ENCODE data around the gene PIH1D1. TPM values are rescaled to one million over a fixed set of nuclear protein-coding genes. Genes with fewer than 3 reads are reported as not detected.

The PIH1D1 gene
- total RNA-seq, 2 experiments from 2014 or later = 145 to 151 TPM

DNA sequence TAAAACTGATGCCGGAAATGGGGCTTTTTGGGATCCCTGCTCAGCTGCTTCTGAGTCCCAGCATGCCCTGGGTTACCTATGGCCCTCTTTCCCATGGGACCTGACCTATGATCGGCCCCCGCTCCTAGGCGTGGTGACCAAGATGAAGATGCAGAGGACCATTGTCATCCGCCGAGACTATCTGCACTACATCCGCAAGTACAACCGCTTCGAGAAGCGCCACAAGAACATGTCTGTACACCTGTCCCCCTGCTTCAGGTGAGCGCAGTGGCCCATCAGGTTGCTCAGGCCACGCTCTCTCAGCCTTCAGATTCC is 46.1 kb upstream of the PIH1D1 start:
- peak overlapping the region; percentile 99 for H3K4me3 Mint-ChIP-seq
- Histone ChIP-seq H3K4me1 (ENCODE audit: insufficient read depth, low read length) (peaks cover 77% of the 10 kb centered on the region), H3K9me3 (ENCODE audit: control insufficient read depth in 1 of 2, insufficient read depth in 1 of 2, low read length in 2 of 2) (peaks cover 0 to 7% of the 10 kb centered on the region in 2 experiments), H3K4me3 (ENCODE audit: low read length) (peak overlapping the region; percentile 99), H3K27me3 (ENCODE audit: control insufficient read depth in 1 of 2, insufficient read depth in 2 of 2, low read length in 2 of 2) (no peaks in the 10 kb centered on the region), H3K27ac (ENCODE audit: low read depth in 1 of 2, low read length in 2 of 2) (peak overlapping the region; percentile 94 to 96), H3K36me3 (ENCODE audit: insufficient read depth, low read length) (peaks cover 37% of the 10 kb centered on the region)
- H3K27me3 Mint-ChIP-seq = no peaks in the 10 kb centered on the region
- peaks cover 70% of the 10 kb centered on the region for H3K4me1 Mint-ChIP-seq (ENCODE audit: low read depth)
- H3K27ac Mint-ChIP-seq = peak overlapping the region; percentile 98
- no peaks in the 10 kb centered on the region for H3K9me3 Mint-ChIP-seq
- ChIA-PET POLR2A (interaction anchor here (0.8 to 5.2 kb wide), 3 partner anchors 28 to 143 kb away, joined by 3 to 45 read pairs (median 25); partner anchors contain the start of genes RRAS and SCAF1), CTCF (interaction anchor here (1.5 to 1.9 kb wide), 3 partner anchors 10 to 73 kb away, joined by 4 to 6 read pairs (median 5); no protein-coding TSS in a partner anchor)
- H3K36me3 Mint-ChIP-seq (ENCODE audit: low read depth) = peaks cover 62% of the 10 kb centered on the region
- peak in 4 of 14 experiments; percentile 36 to 54 (median 42) for DNase-seq
- ATAC-seq (ENCODE audit: poor library complexity) = no peak
- TF ChIP-seq, protein P1, sequence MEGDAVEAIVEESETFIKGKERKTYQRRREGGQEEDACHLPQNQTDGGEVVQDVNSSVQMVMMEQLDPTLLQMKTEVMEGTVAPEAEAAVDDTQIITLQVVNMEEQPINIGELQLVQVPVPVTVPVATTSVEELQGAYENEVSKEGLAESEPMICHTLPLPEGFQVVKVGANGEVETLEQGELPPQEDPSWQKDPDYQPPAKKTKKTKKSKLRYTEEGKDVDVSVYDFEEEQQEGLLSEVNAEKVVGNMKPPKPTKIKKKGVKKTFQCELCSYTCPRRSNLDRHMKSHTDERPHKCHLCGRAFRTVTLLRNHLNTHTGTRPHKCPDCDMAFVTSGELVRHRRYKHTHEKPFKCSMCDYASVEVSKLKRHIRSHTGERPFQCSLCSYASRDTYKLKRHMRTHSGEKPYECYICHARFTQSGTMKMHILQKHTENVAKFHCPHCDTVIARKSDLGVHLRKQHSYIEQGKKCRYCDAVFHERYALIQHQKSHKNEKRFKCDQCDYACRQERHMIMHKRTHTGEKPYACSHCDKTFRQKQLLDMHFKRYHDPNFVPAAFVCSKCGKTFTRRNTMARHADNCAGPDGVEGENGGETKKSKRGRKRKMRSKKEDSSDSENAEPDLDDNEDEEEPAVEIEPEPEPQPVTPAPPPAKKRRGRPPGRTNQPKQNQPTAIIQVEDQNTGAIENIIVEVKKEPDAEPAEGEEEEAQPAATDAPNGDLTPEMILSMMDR (IDR thresholded peaks at IDR 0.05) = no peak
- intact Hi-C loops (cut with DNase I, micrococcal nuclease) = loop anchor here (2.0 to 10.0 kb wide), 4 partner anchors 23 to 317 kb away; partner anchors contain the start of genes ALDH16A1 (in 1 of the 2), FLT3LG (in 1 of the 2), FUZ (in 1 of the 2) and MED25 (in 1 of the 2)

DNA sequence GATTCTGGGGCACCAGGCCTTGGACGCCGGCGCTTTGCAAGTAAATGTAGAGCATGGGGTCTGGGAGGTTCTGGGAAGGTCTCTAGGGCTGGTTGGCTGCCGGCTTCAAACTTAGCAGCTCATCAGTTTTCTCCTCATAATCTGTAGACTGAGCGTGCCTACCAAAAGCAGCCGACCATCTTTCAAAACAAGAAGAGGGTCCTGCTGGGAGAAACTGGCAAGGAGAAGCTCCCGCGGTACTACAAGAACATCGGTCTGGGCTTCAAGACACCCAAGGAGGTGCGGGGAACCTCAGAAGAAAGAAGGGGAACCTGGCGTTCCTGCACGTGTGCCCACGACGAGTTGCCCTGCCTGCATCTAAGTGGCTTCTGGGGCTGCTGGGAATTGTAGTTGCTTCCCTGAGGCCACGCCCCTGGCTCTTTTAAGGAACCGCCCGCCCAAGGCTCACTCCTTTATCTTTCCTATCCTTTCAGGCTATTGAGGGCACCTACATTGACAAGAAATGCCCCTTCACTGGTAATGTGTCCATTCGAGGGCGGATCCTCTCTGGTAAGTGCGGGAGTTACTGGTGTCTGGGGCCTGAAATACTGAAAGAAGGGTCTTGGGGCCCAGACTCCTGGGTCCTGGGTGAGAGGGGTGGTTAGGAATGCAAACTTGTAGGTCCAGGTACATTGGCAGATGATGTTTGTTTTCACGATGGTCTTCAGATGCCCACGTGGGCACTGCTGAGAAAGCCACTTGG is 45.6 kb upstream of the PIH1D1 start:
- Histone ChIP-seq H3K36me3 (ENCODE audit: insufficient read depth, low read length) (peaks cover 43% of the 10 kb centered on the region), H3K4me3 (ENCODE audit: low read length) (peak overlapping the region; percentile 99), H3K27me3 (ENCODE audit: control insufficient read depth in 1 of 2, insufficient read depth in 2 of 2, low read length in 2 of 2) (no peaks in the 10 kb centered on the region), H3K9me3 (ENCODE audit: control insufficient read depth in 1 of 2, insufficient read depth in 1 of 2, low read length in 2 of 2) (peaks cover 0 to 7% of the 10 kb centered on the region in 2 experiments), H3K27ac (ENCODE audit: low read depth in 1 of 2, low read length in 2 of 2) (peak overlapping the region; percentile 94 to 96), H3K4me1 (ENCODE audit: insufficient read depth, low read length) (peaks cover 72% of the 10 kb centered on the region)
- Mint-ChIP-seq H3K4me3 (peak overlapping the region; percentile 99), H3K27me3 (no peaks in the 10 kb centered on the region), H3K4me1 (ENCODE audit: low read depth) (peaks cover 70% of the 10 kb centered on the region), H3K36me3 (ENCODE audit: low read depth) (peaks cover 68% of the 10 kb centered on the region), H3K27ac (peak overlapping the region; percentile 98), H3K9me3 (no peaks in the 10 kb centered on the region)
- ATAC-seq (ENCODE audit: poor library complexity) (peak; percentile 19), DNase-seq (peak; percentile 52 to 93 (median 73))
- intact Hi-C loops (cut with DNase I, micrococcal nuclease) = loop anchor here (2.0 to 10.0 kb wide), 4 partner anchors 22 to 318 kb away; partner anchors contain the start of genes ALDH16A1 (in 1 of the 2), FLT3LG (in 1 of the 2), FUZ (in 1 of the 2) and MED25 (in 1 of the 2)
- ChIA-PET CTCF (interaction anchor here (1.1 to 1.9 kb wide), 3 partner anchors 24 to 74 kb away, joined by 3 to 6 read pairs (median 5); no protein-coding TSS in a partner anchor), POLR2A (interaction anchor here (1.7 to 5.2 kb wide), 14 partner anchors 9 to 221 kb away, joined by 4 to 52 read pairs (median 12); partner anchors contain the start of genes PIH1D1, PRR12, RPL13A and RRAS)
- TF ChIP-seq, protein P1 (IDR thresholded peaks at IDR 0.05) = no peak

DNA sequence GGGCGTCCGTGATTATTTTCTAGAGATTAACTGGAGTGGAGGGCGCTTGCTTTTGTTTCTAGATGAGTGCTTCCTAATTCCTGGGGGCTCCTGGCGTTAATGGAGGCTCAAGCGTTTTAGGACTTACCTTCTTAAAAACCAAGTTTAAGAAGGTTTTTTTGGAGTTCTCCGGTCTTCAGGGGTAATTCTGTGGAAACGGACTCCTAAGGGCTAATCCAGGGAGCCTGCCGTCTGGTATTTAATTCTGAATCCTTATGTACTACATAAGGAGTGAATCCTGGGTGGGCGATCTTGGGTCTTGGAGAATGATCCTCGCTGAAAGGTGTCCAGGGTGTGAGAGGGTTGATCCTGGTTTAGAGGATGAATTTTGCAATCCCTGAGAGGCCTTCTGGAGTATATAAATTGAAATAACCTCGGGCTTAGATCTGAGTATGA is 45.0 kb upstream of the PIH1D1 start:
- ChIA-PET CTCF (interaction anchor here (1.1 to 1.9 kb wide), 4 partner anchors 20 to 74 kb away, joined by 3 to 6 read pairs (median 4); no protein-coding TSS in a partner anchor), POLR2A (interaction anchor here (1.2 to 5.2 kb wide), 24 partner anchors 9 to 380 kb away, joined by 4 to 52 read pairs (median 10); partner anchors contain the start of genes AKT1S1, ALDH16A1, FCGRT and FUZ)
- TF ChIP-seq, protein P1 (IDR thresholded peaks at IDR 0.05) = no peak
- Histone ChIP-seq H3K36me3 (ENCODE audit: insufficient read depth, low read length) (peaks cover 49% of the 10 kb centered on the region), H3K27me3 (ENCODE audit: control insufficient read depth in 1 of 2, insufficient read depth in 2 of 2, low read length in 2 of 2) (no peaks in the 10 kb centered on the region), H3K4me3 (ENCODE audit: low read length) (peak overlapping the region; percentile 99), H3K4me1 (ENCODE audit: insufficient read depth, low read length) (peaks cover 71% of the 10 kb centered on the region), H3K27ac (ENCODE audit: low read depth in 1 of 2, low read length in 2 of 2) (peak overlapping the region; percentile 94 to 96), H3K9me3 (ENCODE audit: control insufficient read depth in 1 of 2, insufficient read depth in 1 of 2, low read length in 2 of 2) (peaks cover 0 to 9% of the 10 kb centered on the region in 2 experiments)
- no peaks in the 10 kb centered on the region for H3K9me3 Mint-ChIP-seq
- no peaks in the 10 kb centered on the region for H3K27me3 Mint-ChIP-seq
- H3K27ac Mint-ChIP-seq = peak overlapping the region; percentile 98
- intact Hi-C loops (cut with DNase I, micrococcal nuclease) = loop anchor here (1.0 to 10.0 kb wide), 6 partner anchors 9 to 318 kb away; partner anchors contain the start of genes ALDH16A1 (in 2 of the 2), FLT3LG (in 1 of the 2), FUZ (in 1 of the 2) and MED25 (in 1 of the 2)
- peaks cover 70% of the 10 kb centered on the region for H3K4me1 Mint-ChIP-seq (ENCODE audit: low read depth)
- H3K4me3 Mint-ChIP-seq = peak overlapping the region; percentile 99
- H3K36me3 Mint-ChIP-seq (ENCODE audit: low read depth) = peaks cover 74% of the 10 kb centered on the region
- no peak for ATAC-seq (ENCODE audit: poor library complexity)
- no peak for DNase-seq

All from CD4-positive, alpha-beta T cell (primary cell).